Neural progenitor cell (in vitro differentiated cells): ENCODE data around the gene ELMO1. TPM values are rescaled to one million over a fixed set of nuclear protein-coding genes. Genes with fewer than 3 reads are reported as not detected.

Experiments used
- DNase-seq: peaks from one replicate; pipeline ENCODE4 v3.0.0-alpha.2; 2016; ENCODE audit warnings: low spot score
- H2AFZ ChIP-seq: fragments of 200-600 bp; sonication (generic); replicated peaks from 2 replicates; pipeline ENCODE4 v1.6.1; 2016; ENCODE audit warnings: antibody characterized with exemption
- H3F3A ChIP-seq: fragments of 200-600 bp; sonication (generic); 2 replicates; pipeline ENCODE4 v1.6.1; 2016; ENCODE audit warnings: antibody characterized with exemption, low read depth
- H3K27ac ChIP-seq: fragments of 200-600 bp; sonication (generic); 2 replicates; pipeline ENCODE4 v1.5.1; 2016; ENCODE audit warnings: mild to moderate bottlenecking
- H3K27me3 ChIP-seq: fragments of 200-600 bp; sonication (generic); 2 replicates; pipeline ENCODE4 v1.6.1; 2016; ENCODE audit warnings: mild to moderate bottlenecking, moderate library complexity
- H3K36me3 ChIP-seq: fragments of 200-600 bp; sonication (generic); 2 replicates; pipeline ENCODE4 v1.5.1; 2016
- H3K4me1 ChIP-seq: fragments of 200-600 bp; sonication (generic); 2 replicates; pipeline ENCODE4 v1.6.1; 2016; ENCODE audit warnings: mixed run types
- H3K4me2 ChIP-seq: fragments of 200-600 bp; sonication (generic); 2 replicates; pipeline ENCODE4 v1.6.1; 2016
- H3K4me3 ChIP-seq: fragments of 200-600 bp; sonication (generic); 2 replicates; pipeline ENCODE4 v1.5.1; 2016
- H3K79me2 ChIP-seq: fragments of 200-600 bp; sonication (generic); 2 replicates; pipeline ENCODE4 v1.6.1; 2016; ENCODE audit warnings: low read depth
- H3K9ac ChIP-seq: fragments of 200-600 bp; sonication (generic); 2 replicates; pipeline ENCODE4 v1.6.1; 2016
- H3K9me3 ChIP-seq: fragments of 200-600 bp; sonication (generic); 2 replicates; pipeline ENCODE4 v1.5.1; 2016; ENCODE audit warnings: low read depth
- H4K20me1 ChIP-seq: fragments of 200-600 bp; sonication (generic); 2 replicates; pipeline ENCODE4 v1.6.1; 2016; ENCODE audit warnings: low read depth
- H3K27ac Mint-ChIP-seq: 3 replicates; pipeline ENCODE4 v1.8.0; 2021; ENCODE audit warnings: mixed read lengths
- H3K27me3 Mint-ChIP-seq: 2 replicates; pipeline ENCODE4 v1.8.0; 2022; ENCODE audit warnings: low read depth, mild to moderate bottlenecking, inconsistent platforms, moderate library complexity, mixed read lengths; ENCODE audit not compliant: insufficient read depth
- H3K36me3 Mint-ChIP-seq: 3 replicates; pipeline ENCODE4 v1.8.0; 2021; ENCODE audit warnings: mixed read lengths
- H3K4me1 Mint-ChIP-seq: 3 replicates; pipeline ENCODE4 v1.8.0; 2021; ENCODE audit warnings: mixed read lengths
- H3K4me3 Mint-ChIP-seq: 3 replicates; pipeline ENCODE4 v1.8.0; 2021; ENCODE audit warnings: mild to moderate bottlenecking, moderate library complexity, mixed read lengths
- H3K9me3 Mint-ChIP-seq: 3 replicates; pipeline ENCODE4 v1.8.0; 2020; ENCODE audit warnings: mixed read lengths
- CTCF ChIP-seq: fragments of 200-600 bp; sonication (generic); IDR thresholded peaks from 2 replicates; pipeline ENCODE4 v1.5.1; 2017; ENCODE audit warnings: antibody characterized with exemption, mild to moderate bottlenecking
- EZH2 ChIP-seq: fragments of 200-600 bp; sonication (generic); IDR thresholded peaks from 2 replicates; pipeline ENCODE4 v1.6.1; 2017; ENCODE audit warnings: antibody characterized with exemption, mild to moderate bottlenecking, moderate library complexity
- EZH2phosphoT487 ChIP-seq: fragments of 200-600 bp; sonication (generic); IDR thresholded peaks from 2 replicates; pipeline ENCODE4 v1.6.1; 2017; ENCODE audit warnings: antibody characterized with exemption
- total RNA-seq: library from RNA; depleted of rRNA; stranded (reverse); fragments of >200 nt; gene quantifications from 2 replicates; pipeline ENCODE4 v1.2.3, GENCODE V29; 2015; ENCODE audit warnings: low replicate concordance

The ELMO1 gene
- total RNA-seq, 1 donor from 2014 or later: 22.0 TPM

GRCh38 chr7:37418381-37418780, 30.3 kb downstream of the ELMO1 start:
- H3K27ac ChIP-seq: no peak overlapping the region
- no peak overlapping the region for H3K9ac ChIP-seq
- H3K9me3 Mint-ChIP-seq: no peaks in the 10 kb centered on the region
- no peaks in the 10 kb centered on the region for H3K9me3 ChIP-seq
- H3K4me3 Mint-ChIP-seq: no peak overlapping the region
- H3K27me3 ChIP-seq: no peaks in the 10 kb centered on the region
- no peak for DNase-seq
- no peaks in the 10 kb centered on the region for H3K79me2 ChIP-seq
- no peaks in the 10 kb centered on the region for H3K36me3 ChIP-seq
- no peaks in the 10 kb centered on the region for H3K36me3 Mint-ChIP-seq
- no peak overlapping the region for H3K4me3 ChIP-seq
- no peaks in the 10 kb centered on the region for H3F3A ChIP-seq
- peaks cover 16% of the 10 kb centered on the region for H3K4me1 ChIP-seq
- peaks cover 2% of the 10 kb centered on the region for H3K4me1 Mint-ChIP-seq
- no peak overlapping the region for H3K4me2 ChIP-seq
- no peaks in the 10 kb centered on the region for H4K20me1 ChIP-seq
- H3K27ac Mint-ChIP-seq: peak overlapping the region; percentile 15
- no peak overlapping the region for H2AFZ ChIP-seq
- TF ChIP-seq EZH2phosphoT487 (no peak), CTCF (no peak), EZH2 (no peak)
- H3K27me3 Mint-ChIP-seq: no peaks in the 10 kb centered on the region

GRCh38 chr7:37417107-37417474, 31.6 kb downstream of the ELMO1 start:
- Histone ChIP-seq H3K4me2 (no peak overlapping the region), H3K36me3 (no peaks in the 10 kb centered on the region), H3K79me2 (no peaks in the 10 kb centered on the region), H3K9me3 (no peaks in the 10 kb centered on the region), H3K27ac (no peak overlapping the region), H4K20me1 (no peaks in the 10 kb centered on the region), H3F3A (no peaks in the 10 kb centered on the region), H3K4me3 (no peak overlapping the region), H3K9ac (no peak overlapping the region), H3K4me1 (peaks cover 10% of the 10 kb centered on the region), H3K27me3 (no peaks in the 10 kb centered on the region), H2AFZ (no peak overlapping the region)
- H3K4me1 Mint-ChIP-seq: peaks cover 2% of the 10 kb centered on the region
- H3K4me3 Mint-ChIP-seq: no peak overlapping the region
- H3K36me3 Mint-ChIP-seq: no peaks in the 10 kb centered on the region
- H3K27ac Mint-ChIP-seq: no peak overlapping the region
- no peaks in the 10 kb centered on the region for H3K27me3 Mint-ChIP-seq
- peaks cover 2% of the 10 kb centered on the region for H3K9me3 Mint-ChIP-seq
- DNase-seq: no peak
- TF ChIP-seq EZH2phosphoT487 (no peak), CTCF (no peak), EZH2 (no peak)

- H3K9ac ChIP-seq: no peak overlapping the region
- Mint-ChIP-seq H3K4me3 (no peak overlapping the region), H3K27me3 (no peaks in the 10 kb centered on the region), H3K4me1 (peaks cover 4% of the 10 kb centered on the region), H3K36me3 (no peaks in the 10 kb centered on the region), H3K9me3 (peaks cover 2% of the 10 kb centered on the region), H3K27ac (no peak overlapping the region)
- H3K79me2 ChIP-seq: no peaks in the 10 kb centered on the region
- no peak for TF ChIP-seq EZH2
- no peak for TF ChIP-seq EZH2phosphoT487
- TF ChIP-seq CTCF: no peak
- no peak overlapping the region for H2AFZ ChIP-seq
- H4K20me1 ChIP-seq: no peaks in the 10 kb centered on the region
- H3F3A ChIP-seq: no peaks in the 10 kb centered on the region
- no peak for DNase-seq
- no peaks in the 10 kb centered on the region for H3K27me3 ChIP-seq
- peaks cover 4% of the 10 kb centered on the region for H3K4me1 ChIP-seq
- no peak overlapping the region for H3K4me2 ChIP-seq
- H3K9me3 ChIP-seq: no peaks in the 10 kb centered on the region
- H3K36me3 ChIP-seq: no peaks in the 10 kb centered on the region
- no peak overlapping the region for H3K27ac ChIP-seq
- H3K4me3 ChIP-seq: no peak overlapping the region
Observed at GRCh38 chr7:37416378-37417106, 32.1 kb downstream of the ELMO1 start.
